ENCODE data around the gene APOA1.

The APOA1 gene

GRCh38 chr11:116791813-116792143 is 45.6 kb downstream of the APOA1 start, which contains the start of gene APOA5:
Gene APOA5 (minus strand): TSS chr11:116791879. CDS start chr11:116791860, 19 bp downstream.
- DNase-seq (ENCODE audit: extremely low read depth in 1 of 2, low read depth in 1 of 2) = no peak

- peak; percentile 58 to 63 for DNase-seq (ENCODE audit: extremely low read depth in 1 of 2, low read depth in 1 of 2)
Observed at GRCh38 chr11:116791002-116791812, 46.2 kb downstream of the APOA1 start.

GRCh38 chr11:116790167-116791001 is 47.0 kb downstream of the APOA1 start:
- no peak for DNase-seq (ENCODE audit: extremely low read depth in 1 of 2, low read depth in 1 of 2)

- no peak for DNase-seq (ENCODE audit: extremely low read depth in 1 of 2, low read depth in 1 of 2)
Observed at GRCh38 chr11:116788975-116789374, 48.4 kb downstream of the APOA1 start.

- DNase-seq (ENCODE audit: extremely low read depth in 1 of 2, low read depth in 1 of 2) = no peak
Observed at GRCh38 chr11:116788534-116788933, 48.9 kb downstream of the APOA1 start.

GRCh38 chr11:116787786-116788486 is 49.5 kb downstream of the APOA1 start, which contains the start of gene ZPR1:
Gene ZPR1 (minus strand): TSS chr11:116788023. CDS start chr11:116787990, 33 bp downstream.
- peak; percentile 72 to 73 for DNase-seq (ENCODE audit: extremely low read depth in 1 of 2, low read depth in 1 of 2)

GRCh38 chr11:116787436-116787785 is 50.0 kb downstream of the APOA1 start:
- DNase-seq (ENCODE audit: extremely low read depth in 1 of 2, low read depth in 1 of 2) = no peak

- DNase-seq (ENCODE audit: extremely low read depth in 1 of 2, low read depth in 1 of 2) = no peak
Observed at GRCh38 chr11:116786966-116787365, 50.5 kb downstream of the APOA1 start.

GRCh38 chr11:116786326-116786725 is 51.1 kb downstream of the APOA1 start:
- no peak for DNase-seq (ENCODE audit: extremely low read depth in 1 of 2, low read depth in 1 of 2)
